ENCODE results near the gene ZNF827.

ZNF827 gene

GRCh38 chr4:145887241-145887991 is 51.2 kb downstream of the ZNF827 start:
- DNase-seq (ENCODE audit: low spot score), result no peak

GRCh38 chr4:145886871-145887240 is 51.8 kb downstream of the ZNF827 start:
- no peak for DNase-seq (ENCODE audit: low spot score)

- no peak for DNase-seq (ENCODE audit: low spot score)
These were observed 53.0 kb downstream of the ZNF827 start for GRCh38 chr4:145885666-145886065.

GRCh38 chr4:145884775-145885174 is 53.8 kb downstream of the ZNF827 start:
- DNase-seq (ENCODE audit: low spot score), result no peak

- no peak for DNase-seq (ENCODE audit: low spot score)
These were observed 55.4 kb downstream of the ZNF827 start for GRCh38 chr4:145883101-145883694.

GRCh38 chr4:145882604-145883003 is 56.0 kb downstream of the ZNF827 start:
- DNase-seq (ENCODE audit: low spot score), result no peak

GRCh38 chr4:145881989-145882388 is 56.6 kb downstream of the ZNF827 start:
- no peak for DNase-seq (ENCODE audit: low spot score)

GRCh38 chr4:145881576-145881975 is 57.0 kb downstream of the ZNF827 start:
- no peak for DNase-seq (ENCODE audit: low spot score)

- no peak for DNase-seq (ENCODE audit: low spot score)
These were observed 58.2 kb downstream of the ZNF827 start for GRCh38 chr4:145880355-145880960.

GRCh38 chr4:145879598-145879997 is 59.0 kb downstream of the ZNF827 start:
- DNase-seq (ENCODE audit: low spot score), result no peak

- no peak for DNase-seq (ENCODE audit: low spot score)
These were observed 59.9 kb downstream of the ZNF827 start for GRCh38 chr4:145878501-145879435.

- DNase-seq (ENCODE audit: low spot score), result no peak
These were observed 62.0 kb downstream of the ZNF827 start for GRCh38 chr4:145876531-145877180.

- DNase-seq (ENCODE audit: low spot score), result no peak
These were observed 64.7 kb downstream of the ZNF827 start for GRCh38 chr4:145873901-145874300.

GRCh38 chr4:145871209-145871608 is 67.4 kb downstream of the ZNF827 start:
- no peak for DNase-seq (ENCODE audit: low spot score)

GRCh38 chr4:145870155-145871020 is 68.2 kb downstream of the ZNF827 start:
- DNase-seq (ENCODE audit: low spot score), result no peak

- no peak for DNase-seq (ENCODE audit: low spot score)
These were observed 69.8 kb downstream of the ZNF827 start for GRCh38 chr4:145868637-145869409.

- no peak for DNase-seq (ENCODE audit: low spot score)
These were observed 71.2 kb downstream of the ZNF827 start for GRCh38 chr4:145867406-145867805.

- no peak for DNase-seq (ENCODE audit: low spot score)
These were observed 71.6 kb downstream of the ZNF827 start for GRCh38 chr4:145866991-145867390.

GRCh38 chr4:145865274-145865941 is 73.2 kb downstream of the ZNF827 start:
- DNase-seq (ENCODE audit: low spot score), result no peak

All from hematopoietic multipotent progenitor cell treated with erythropoietin and hydrocortisone succinate and interleukin-3 and kit ligand, for 15 days (in vitro differentiated cells).